Endothelial cell of umbilical vein (primary cell): Measurements from ENCODE around the gene SWAP70. TPM values are rescaled to one million over a fixed set of nuclear protein-coding genes. Genes with fewer than 3 reads are reported as not detected.

Experiments
- BruUV-seq: library from RNA; stranded (reverse); fragments of 400-500 nt; replicated peaks from 2 replicates; lab custom pipeline; 2021; lab: Mats Ljungman, UMichigan
- CTCF ChIA-PET: fragments of 300-600, 350-600 bp; sonication (Branson Sonifier 250); formaldehyde crosslinking; loops from one replicate; lab custom pipeline; 2021; ENCODE audit warnings: antibody characterized with exemption, inconsistent platforms; lab: Charles Lee
- POLR2A ChIA-PET: fragments of 300-600, 350-600 bp; sonication (Branson Sonifier 250); formaldehyde crosslinking; loops from one replicate; lab custom pipeline; 2021; ENCODE audit warnings: antibody characterized with exemption, inconsistent platforms; lab: Charles Lee
- DNase-seq: peaks from one replicate; pipeline ENCODE4 v3.0.0-alpha.2; 2011; ENCODE audit warnings: low read depth, low spot score
- FAIRE-seq: peaks from 2 replicates; lab custom pipeline; 2011; peaks lifted over from hg19 to GRCh38; lab: Jason Lieb, UNC
- H2AFZ ChIP-seq: 2 replicates; pipeline ENCODE4 v1.6.0; 2012; ENCODE audit warnings: low read depth, low read length, control low read depth, inconsistent platforms
- H3K27ac ChIP-seq: 2 replicates; pipeline ENCODE4 v1.5.1; 2011; ENCODE audit warnings: low read depth, mild to moderate bottlenecking, control low read depth, low read length, moderate library complexity; ENCODE audit not compliant: insufficient read depth
- H3K27me3 ChIP-seq, 2 experiments: 2 replicates each; pipeline versions ENCODE4 v1.6.0 to v1.6.1; 2011; ENCODE audit warnings: low read length in 2 of 2, mixed read lengths in 1 of 2; ENCODE audit not compliant: control insufficient read depth in 2 of 2, insufficient read depth in 2 of 2
- H3K36me3 ChIP-seq, 2 experiments: 2 replicates in 1 of 2; 3 replicates in 1 of 2; pipeline ENCODE4 v1.5.1; 2011; ENCODE audit warnings: low read length in 2 of 2, mild to moderate bottlenecking in 1 of 2, moderate library complexity in 1 of 2; ENCODE audit not compliant: control insufficient read depth in 2 of 2, insufficient read depth in 2 of 2; ENCODE audit errors: extremely low read depth in 1 of 2
- H3K4me1 ChIP-seq: 3 replicates; pipeline ENCODE4 v1.5.1; 2011; ENCODE audit warnings: mild to moderate bottlenecking, low read length; ENCODE audit not compliant: control insufficient read depth, insufficient read depth; ENCODE audit errors: extremely low read depth
- H3K4me2 ChIP-seq: 2 replicates; pipeline ENCODE4 v1.6.1; 2011; ENCODE audit warnings: low read length, control low read depth, mixed read lengths; ENCODE audit not compliant: insufficient read depth
- H3K4me3 ChIP-seq, 3 experiments: fragments of 200-600 bp in 1 of 3; sonication (generic), shearing (Covaris generic) in 1 of 3; replicated peaks in 1 of 3; 2 replicates each; pipeline ENCODE4 v1.5.1; 2011 to 2016; ENCODE audit warnings: control low read depth in 3 of 3, low read length in 3 of 3, mild to moderate bottlenecking in 2 of 3, inconsistent platforms in 1 of 3, low read depth in 1 of 3, moderate library complexity in 1 of 3; ENCODE audit not compliant: insufficient read depth in 1 of 3
- H3K79me2 ChIP-seq: 2 replicates; pipeline ENCODE4 v1.6.0; 2012; ENCODE audit warnings: low read length, inconsistent platforms; ENCODE audit not compliant: control insufficient read depth, insufficient read depth
- H3K9ac ChIP-seq: replicated peaks from 2 replicates; pipeline ENCODE3; 2011; ENCODE audit warnings: low read length, control low read depth; ENCODE audit not compliant: insufficient read depth; ENCODE audit errors: extremely low read depth
- H3K9me1 ChIP-seq: replicated peaks from 3 replicates; pipeline ENCODE4 v1.6.0; 2011; ENCODE audit warnings: mild to moderate bottlenecking, low read length; ENCODE audit not compliant: control insufficient read depth, insufficient read depth; ENCODE audit errors: extremely low read depth
- H3K9me3 ChIP-seq: replicated peaks from 2 replicates; pipeline ENCODE4 v1.5.1; 2012; ENCODE audit warnings: low read length, inconsistent platforms; ENCODE audit not compliant: control insufficient read depth, insufficient read depth
- H4K20me1 ChIP-seq: replicated peaks from 2 replicates; pipeline ENCODE3; 2011; ENCODE audit warnings: mild to moderate bottlenecking, low read length; ENCODE audit not compliant: control insufficient read depth, insufficient read depth; ENCODE audit errors: extremely low read depth
- CTCF ChIP-seq, 2 donors: IDR thresholded peaks; 1 replicate in 1 of 2; 2 replicates in 1 of 2; pipeline ENCODE4 v1.5.1; 2011; ENCODE audit warnings: low read length in 2 of 2, mild to moderate bottlenecking in 2 of 2, moderate library complexity in 2 of 2, control low read depth in 1 of 2, inconsistent platforms in 1 of 2, low read depth in 1 of 2; ENCODE audit not compliant: insufficient read depth in 1 of 2; ENCODE audit errors: extremely low read depth in 1 of 2
- EZH2 ChIP-seq: IDR thresholded peaks from 2 replicates; pipeline ENCODE4 v1.6.1; 2012; ENCODE audit warnings: borderline replicate concordance, low read depth, mild to moderate bottlenecking, moderate library complexity, low read length, inconsistent platforms; ENCODE audit not compliant: severe bottlenecking
- FOS ChIP-seq: IDR thresholded peaks from 2 replicates; pipeline ENCODE4 v1.6.1; 2011; ENCODE audit warnings: mild to moderate bottlenecking, low read length, moderate library complexity, borderline replicate concordance; ENCODE audit not compliant: insufficient read depth
- GATA2 ChIP-seq: IDR thresholded peaks from 2 replicates; pipeline ENCODE4 v1.7.0; 2011; ENCODE audit warnings: low read depth, mild to moderate bottlenecking, moderate library complexity, mixed read lengths, low read length; ENCODE audit not compliant: insufficient read length, insufficient read depth
- JUN ChIP-seq: IDR thresholded peaks from 2 replicates; pipeline ENCODE4 v1.6.1; 2011; ENCODE audit warnings: borderline replicate concordance, low read depth; ENCODE audit not compliant: insufficient read length, insufficient read depth
- MAX ChIP-seq: IDR thresholded peaks from 2 replicates; pipeline ENCODE4 v1.6.1; 2011; ENCODE audit not compliant: insufficient read depth, insufficient read length
- MYC ChIP-seq: IDR thresholded peaks from one replicate; pipeline ENCODE4 v1.6.1; 2011; ENCODE audit warnings: mild to moderate bottlenecking, low read depth, low read length
- POLR2A ChIP-seq: IDR thresholded peaks from 2 replicates; pipeline ENCODE4 v1.6.1; 2012; ENCODE audit warnings: low read depth, mild to moderate bottlenecking, control low read depth, low read length
- POLR2AphosphoS5 ChIP-seq: IDR thresholded peaks from 2 replicates; pipeline ENCODE4 v1.6.1; 2012; ENCODE audit warnings: low read depth, mild to moderate bottlenecking, control low read depth, low read length, moderate library complexity; ENCODE audit not compliant: insufficient read depth
- dilution Hi-C: fragments of 300-500 bp; cut with MboI; formaldehyde crosslinking; loops from one replicate; pipeline ENCODE4 v1.15.0; 2019; ENCODE audit warnings: low sequenced_read_pairs; ENCODE audit not compliant: extremely low pct_ligation_motif_present
- intact Hi-C: fragments of 100-400 bp; cut with micrococcal nuclease; formaldehyde crosslinking; loops from one replicate; pipeline ENCODE4 v1.10.0; 2022
- polyA plus RNA-seq, 4 experiments: library from polyadenylated mRNA; depleted of rRNA in 3 of 4; stranded (reverse) in 3 of 4; unstranded in 1 of 4; fragments of >200 nt; gene quantifications; 2 replicates each; pipeline versions ENCODE4 v1.2.1 to v1.2.3, GENCODE V29; 2011 to 2012; ENCODE audit warnings: missing spikeins in 1 of 4
- total RNA-seq: library from RNA; stranded (reverse); gene quantifications from 2 replicates; pipeline ENCODE4 v1.2.3, GENCODE V29; 2021

SWAP70 gene
- total and polyA plus RNA-seq, 2 donors (not counting 3 experiments of a cell fraction or from before 2014, with no cell fraction given) = 52.5 to 165 TPM

- no peak for TF ChIP-seq POLR2AphosphoS5
- no peak for TF ChIP-seq MAX
- no peak for TF ChIP-seq MYC
- TF ChIP-seq JUN = no peak
- TF ChIP-seq GATA2 = no peak
- TF ChIP-seq FOS = no peak
- TF ChIP-seq CTCF (IDR thresholded peaks at IDR 0.05; ENCODE audit: extremely low read depth in 1 of 2, insufficient read depth in 1 of 2, low read depth in 1 of 2, low read length in 2 of 2) = no peak
- no peak for TF ChIP-seq POLR2A
- no peak for TF ChIP-seq EZH2
- no peak for DNase-seq
- H3K9me1 ChIP-seq = no peaks in the 10 kb centered on the region
- H4K20me1 ChIP-seq = no peaks in the 10 kb centered on the region
- H3K4me2 ChIP-seq = no peak overlapping the region
- no peak overlapping the region for H3K9ac ChIP-seq
- no peaks in the 10 kb centered on the region for H3K27me3 ChIP-seq
- H2AFZ ChIP-seq = no peak overlapping the region
- dilution Hi-C loops = no loop called here
- no peaks in the 10 kb centered on the region for H3K9me3 ChIP-seq
- intact Hi-C loops = loop anchor here (5.0 kb wide), 1 partner anchor 52 kb away; no protein-coding TSS in a partner anchor
- peaks cover 6% of the 10 kb centered on the region for H3K4me1 ChIP-seq
- H3K27ac ChIP-seq = no peak overlapping the region
- ChIA-PET CTCF (interaction anchor here (2.0 kb wide), 1 partner anchor 26 kb away, joined by 5 read pairs; no protein-coding TSS in a partner anchor), POLR2A (no interaction called here)
- no peak overlapping the region for H3K4me3 ChIP-seq
- peaks cover 0 to 5% of the 10 kb centered on the region in 2 experiments for H3K36me3 ChIP-seq
- FAIRE-seq = no peak
- no peaks in the 10 kb centered on the region for H3K79me2 ChIP-seq
- BruUV-seq = no TSS peak
Observed at GRCh38 chr11:9775398-9775779, 111.5 kb downstream of the SWAP70 start.
